KOPT-K1 (cell line): ENCODE data around the gene MB.

Experiments
- H3K27ac ChIP-seq: fragments of 200-600 bp; sonication (generic); 2 replicates; pipeline ENCODE4 v1.5.1; 2016; ENCODE audit warnings: antibody characterized with exemption, mild to moderate bottlenecking, low read depth, low read length; ENCODE audit not compliant: poor library complexity, severe bottlenecking
- H3K36me3 ChIP-seq: fragments of 200-600 bp; sonication (generic); 2 replicates; pipeline ENCODE4 v1.5.1; 2017; ENCODE audit warnings: antibody characterized with exemption, mild to moderate bottlenecking, low read length, moderate library complexity; ENCODE audit not compliant: insufficient read depth
- H3K9me3 ChIP-seq: fragments of 200-600 bp; sonication (generic); 2 replicates; pipeline ENCODE4 v1.5.1; 2017; ENCODE audit warnings: antibody characterized with exemption, low read length, mild to moderate bottlenecking; ENCODE audit not compliant: insufficient read depth, poor library complexity, severe bottlenecking

The MB gene

GRCh38 chr22:35600476-35600875, 16.7 kb downstream of the MB start:
- Histone ChIP-seq H3K27ac (no peak overlapping the region), H3K9me3 (no peaks in the 10 kb centered on the region), H3K36me3 (no peaks in the 10 kb centered on the region)

- Histone ChIP-seq H3K27ac (no peak overlapping the region), H3K9me3 (no peaks in the 10 kb centered on the region), H3K36me3 (no peaks in the 10 kb centered on the region)
Measured at GRCh38 chr22:35599364-35599763, 17.8 kb downstream of the MB start.

- H3K9me3 ChIP-seq = no peaks in the 10 kb centered on the region
- no peaks in the 10 kb centered on the region for H3K36me3 ChIP-seq
- H3K27ac ChIP-seq = no peak overlapping the region
Measured at GRCh38 chr22:35598396-35598710, 18.8 kb downstream of the MB start.

GRCh38 chr22:35597692-35598395, 19.3 kb downstream of the MB start:
- H3K27ac ChIP-seq = no peak overlapping the region
- H3K36me3 ChIP-seq = no peaks in the 10 kb centered on the region
- no peaks in the 10 kb centered on the region for H3K9me3 ChIP-seq

GRCh38 chr22:35596821-35597220, 20.3 kb downstream of the MB start:
- no peaks in the 10 kb centered on the region for H3K9me3 ChIP-seq
- no peak overlapping the region for H3K27ac ChIP-seq
- H3K36me3 ChIP-seq = no peaks in the 10 kb centered on the region

- no peaks in the 10 kb centered on the region for H3K9me3 ChIP-seq
- no peaks in the 10 kb centered on the region for H3K36me3 ChIP-seq
- no peak overlapping the region for H3K27ac ChIP-seq
Measured at GRCh38 chr22:35594686-35595085, 22.4 kb downstream of the MB start.

- H3K9me3 ChIP-seq = no peaks in the 10 kb centered on the region
- no peaks in the 10 kb centered on the region for H3K36me3 ChIP-seq
- H3K27ac ChIP-seq = no peak overlapping the region
Measured at GRCh38 chr22:35593891-35594470, 23.1 kb downstream of the MB start.

GRCh38 chr22:35593071-35593890, 23.8 kb downstream of the MB start:
- no peaks in the 10 kb centered on the region for H3K36me3 ChIP-seq
- H3K9me3 ChIP-seq = no peaks in the 10 kb centered on the region
- H3K27ac ChIP-seq = no peak overlapping the region

- Histone ChIP-seq H3K9me3 (no peaks in the 10 kb centered on the region), H3K27ac (no peak overlapping the region), H3K36me3 (no peaks in the 10 kb centered on the region)
Measured at GRCh38 chr22:35592418-35592967, 24.6 kb downstream of the MB start.

- Histone ChIP-seq H3K27ac (no peak overlapping the region), H3K9me3 (no peaks in the 10 kb centered on the region), H3K36me3 (no peaks in the 10 kb centered on the region)
Measured at GRCh38 chr22:35591714-35592417, 25.3 kb downstream of the MB start.

- Histone ChIP-seq H3K36me3 (no peaks in the 10 kb centered on the region), H3K27ac (no peak overlapping the region), H3K9me3 (no peaks in the 10 kb centered on the region)
Measured at GRCh38 chr22:35590634-35591295, 26.4 kb downstream of the MB start.

GRCh38 chr22:35589756-35590093, 27.4 kb downstream of the MB start:
- Histone ChIP-seq H3K36me3 (no peaks in the 10 kb centered on the region), H3K27ac (no peak overlapping the region), H3K9me3 (no peaks in the 10 kb centered on the region)

- Histone ChIP-seq H3K9me3 (no peaks in the 10 kb centered on the region), H3K36me3 (no peaks in the 10 kb centered on the region), H3K27ac (no peak overlapping the region)
Measured at GRCh38 chr22:35589071-35589755, 27.9 kb downstream of the MB start.

- Histone ChIP-seq H3K36me3 (no peaks in the 10 kb centered on the region), H3K9me3 (no peaks in the 10 kb centered on the region), H3K27ac (no peak overlapping the region)
Measured at GRCh38 chr22:35587896-35588295, 29.2 kb downstream of the MB start.
